Peyer's patch (tissue), 4 donors: ENCODE data around the gene PTGDR. TPM values are rescaled to one million over a fixed set of nuclear protein-coding genes. Genes with fewer than 3 reads are reported as not detected.

Source experiments
- DNase-seq, 3 donors: peaks; one replicate each; pipeline ENCODE4 v3.0.0-alpha.2; 2017 to 2019
- H3K27ac ChIP-seq, 4 donors: fragments of 200-600 bp; sonication (generic); one replicate each; pipeline ENCODE4 v1.5.1; 2016 to 2019
- H3K27me3 ChIP-seq, 2 donors: fragments of 200-600 bp; sonication (generic); one replicate each; pipeline ENCODE4 v1.5.1; 2019
- H3K36me3 ChIP-seq, 3 donors: fragments of 200-600 bp; sonication (generic); one replicate each; pipeline ENCODE4 v1.5.1; 2016 to 2019
- H3K4me1 ChIP-seq, 4 donors: fragments of 200-600 bp; sonication (generic); one replicate each; pipeline ENCODE4 v1.5.1; 2016 to 2019
- H3K4me3 ChIP-seq, 4 donors: fragments of 200-600 bp; sonication (generic); 1 replicate in 3 of 4; 2 replicates in 1 of 4; pipeline ENCODE4 v1.5.1; 2016 to 2019; ENCODE audit warnings: mild to moderate bottlenecking in 1 of 4
- H3K9me3 ChIP-seq, 4 donors: fragments of 200-600 bp; sonication (generic); one replicate each; pipeline ENCODE4 v1.5.1; 2016 to 2019; ENCODE audit warnings: mild to moderate bottlenecking in 1 of 4
- CTCF ChIP-seq, 6 experiments: fragments of 450-650 bp in 4 of 6; fragments of 200-600 bp in 2 of 6; sonication (generic) in 1 of 6; IDR thresholded peaks; one replicate each; pipeline ENCODE4 v1.5.1; 2017 to 2019; ENCODE audit warnings: antibody characterized with exemption in 6 of 6, mild to moderate bottlenecking in 3 of 6, moderate library complexity in 1 of 6
- POLR2A ChIP-seq, 2 donors: fragments of 450-650 bp; IDR thresholded peaks; one replicate each; pipeline ENCODE4 v1.5.1; 2017; ENCODE audit warnings: antibody characterized with exemption in 2 of 2, mild to moderate bottlenecking in 2 of 2, moderate library complexity in 2 of 2
- total RNA-seq, 4 donors: library from RNA; depleted of rRNA; stranded (reverse); fragments of >200 nt; gene quantifications; one replicate each; pipeline ENCODE4 v1.1.0, GENCODE V29; 2016

The PTGDR gene
- total RNA-seq, 4 donors from 2014 or later, result 1.4 to 3.8 (median 1.4) TPM; not detected in 1

GRCh38 chr14:52241087-52241793 is 26.3 kb upstream of the PTGDR start:
- H3K27ac ChIP-seq, result no peak overlapping the region
- no peak for DNase-seq
- H3K27me3 ChIP-seq, result no peaks in the 10 kb centered on the region
- no peaks in the 10 kb centered on the region for H3K36me3 ChIP-seq
- H3K9me3 ChIP-seq, result no peaks in the 10 kb centered on the region
- H3K4me1 ChIP-seq, result no peaks in the 10 kb centered on the region
- TF ChIP-seq POLR2A (IDR thresholded peaks at IDR 0.05) (no peak), CTCF (IDR thresholded peaks at IDR 0.05) (no peak)
- H3K4me3 ChIP-seq, result no peak overlapping the region

GRCh38 chr14:52244328-52244727 is 23.2 kb upstream of the PTGDR start:
- H3K4me3 ChIP-seq, result no peak overlapping the region
- no peak overlapping the region for H3K27ac ChIP-seq
- TF ChIP-seq POLR2A (IDR thresholded peaks at IDR 0.05), result no peak
- TF ChIP-seq CTCF (IDR thresholded peaks at IDR 0.05), result no peak
- no peaks in the 10 kb centered on the region for H3K27me3 ChIP-seq
- H3K9me3 ChIP-seq, result no peaks in the 10 kb centered on the region
- no peaks in the 10 kb centered on the region for H3K4me1 ChIP-seq
- H3K36me3 ChIP-seq, result no peaks in the 10 kb centered on the region
- DNase-seq, result no peak

- no peak for TF ChIP-seq POLR2A (IDR thresholded peaks at IDR 0.05)
- TF ChIP-seq CTCF (IDR thresholded peaks at IDR 0.05), result no peak
- no peaks in the 10 kb centered on the region for H3K36me3 ChIP-seq
- H3K4me1 ChIP-seq, result no peaks in the 10 kb centered on the region
- no peak overlapping the region for H3K27ac ChIP-seq
- no peaks in the 10 kb centered on the region for H3K27me3 ChIP-seq
- no peak for DNase-seq
- no peak overlapping the region for H3K4me3 ChIP-seq
- no peaks in the 10 kb centered on the region for H3K9me3 ChIP-seq
Measured at GRCh38 chr14:52244997-52245396, 22.5 kb upstream of the PTGDR start.

GRCh38 chr14:52248057-52248456 is 19.4 kb upstream of the PTGDR start:
- Histone ChIP-seq H3K27ac (no peak overlapping the region), H3K4me3 (no peak overlapping the region), H3K4me1 (no peaks in the 10 kb centered on the region), H3K36me3 (no peaks in the 10 kb centered on the region), H3K27me3 (no peaks in the 10 kb centered on the region), H3K9me3 (no peaks in the 10 kb centered on the region)
- DNase-seq, result no peak
- TF ChIP-seq POLR2A (IDR thresholded peaks at IDR 0.05) (no peak), CTCF (IDR thresholded peaks at IDR 0.05) (no peak)

GRCh38 chr14:52251724-52252123 is 15.8 kb upstream of the PTGDR start:
- Histone ChIP-seq H3K4me1 (no peaks in the 10 kb centered on the region), H3K9me3 (no peaks in the 10 kb centered on the region), H3K4me3 (no peak overlapping the region), H3K27ac (no peak overlapping the region), H3K36me3 (no peaks in the 10 kb centered on the region), H3K27me3 (no peaks in the 10 kb centered on the region)
- TF ChIP-seq CTCF (IDR thresholded peaks at IDR 0.05), result no peak
- DNase-seq, result no peak

DNA sequence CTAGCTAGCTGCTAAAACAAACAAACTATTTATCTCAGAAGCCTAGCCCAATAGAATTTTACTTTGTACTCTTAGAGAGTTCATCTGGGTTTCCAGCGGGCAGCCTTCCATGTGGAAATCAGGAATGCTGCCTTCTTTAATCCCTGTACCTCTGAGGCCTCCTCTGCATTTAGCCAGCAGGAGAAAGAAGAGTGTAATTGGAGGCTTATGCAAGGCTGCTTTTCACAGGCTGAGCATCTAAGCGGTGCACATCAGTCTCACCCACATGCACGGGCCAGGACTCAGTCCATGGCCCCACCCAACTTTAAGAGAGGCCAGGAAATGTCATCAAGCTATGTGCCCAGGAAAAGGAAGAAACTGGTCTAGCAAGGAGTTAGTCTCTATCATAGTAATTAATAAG is 14.0 kb upstream of the PTGDR start:
- H3K27ac ChIP-seq, result no peak overlapping the region
- no peak overlapping the region for H3K4me3 ChIP-seq
- TF ChIP-seq POLR2A (IDR thresholded peaks at IDR 0.05), result no peak
- no peak for TF ChIP-seq CTCF (IDR thresholded peaks at IDR 0.05)
- no peaks in the 10 kb centered on the region for H3K27me3 ChIP-seq
- no peak for DNase-seq
- H3K4me1 ChIP-seq, result no peaks in the 10 kb centered on the region
- no peaks in the 10 kb centered on the region for H3K36me3 ChIP-seq
- H3K9me3 ChIP-seq, result no peaks in the 10 kb centered on the region
